GM18873 (cell line): ENCODE data around the gene FAM110A.
"Not testable (repeated sequence)": the region's sequence is repeated elsewhere in the genome, so short reads cannot be mapped to it uniquely, and the experiment has no call there.

Experiments used
- ATAC-seq: cut with Tn5 transposase; IDR thresholded peaks from one replicate; pipeline ENCODE4 v1.9.1; 2021; ENCODE audit warnings: mild to moderate bottlenecking, moderate library complexity, moderate number of reproducible peaks; ENCODE audit not compliant: unreplicated experiment, low FRiP score

The FAM110A gene

GRCh38 chr20:833450-834150 is at the start of gene FAM110A:
FAM110A (plus strand) TSS chr20:833715; CDS start chr20:844805, 11,090 bp downstream.
- peak; percentile 92 for ATAC-seq

GRCh38 chr20:787825-788224 is 45.7 kb upstream of the FAM110A start:
- no peak for ATAC-seq

GRCh38 chr20:791056-791455 is 42.5 kb upstream of the FAM110A start:
- ATAC-seq = no peak

- no peak for ATAC-seq
Observed at GRCh38 chr20:792248-792647, 41.3 kb upstream of the FAM110A start.

- no peak for ATAC-seq
Observed at GRCh38 chr20:796921-797320, 36.6 kb upstream of the FAM110A start.

GRCh38 chr20:798746-799145 is 34.8 kb upstream of the FAM110A start:
- ATAC-seq = not testable (repeated sequence)

GRCh38 chr20:800026-800425 is 33.5 kb upstream of the FAM110A start:
- not testable (repeated sequence) for ATAC-seq

GRCh38 chr20:801678-802077 is 31.8 kb upstream of the FAM110A start:
- ATAC-seq = no peak

- ATAC-seq = no peak
Observed at GRCh38 chr20:805713-806112, 27.8 kb upstream of the FAM110A start.

- not testable (repeated sequence) for ATAC-seq
Observed at GRCh38 chr20:811776-812434, 21.6 kb upstream of the FAM110A start.

GRCh38 chr20:812435-812814 is 21.1 kb upstream of the FAM110A start:
- ATAC-seq = not testable (repeated sequence)

- no peak for ATAC-seq
Observed at GRCh38 chr20:813390-813789, 20.1 kb upstream of the FAM110A start.

GRCh38 chr20:815226-815625 is 18.3 kb upstream of the FAM110A start:
- ATAC-seq = no peak

GRCh38 chr20:815914-816606 is 17.5 kb upstream of the FAM110A start:
- ATAC-seq = no peak

- ATAC-seq = no peak
Observed at GRCh38 chr20:818001-818664, 15.4 kb upstream of the FAM110A start.

- ATAC-seq = no peak
Observed at GRCh38 chr20:819680-820322, 13.7 kb upstream of the FAM110A start.

- ATAC-seq = no peak
Observed at GRCh38 chr20:820323-820953, 13.1 kb upstream of the FAM110A start.

- ATAC-seq = no peak
Observed at GRCh38 chr20:821046-821730, 12.3 kb upstream of the FAM110A start.

- ATAC-seq = no peak
Observed at GRCh38 chr20:821731-822065, 11.8 kb upstream of the FAM110A start.
